ENCODE results near the gene NFE2L3.

Gene NFE2L3

DNA sequence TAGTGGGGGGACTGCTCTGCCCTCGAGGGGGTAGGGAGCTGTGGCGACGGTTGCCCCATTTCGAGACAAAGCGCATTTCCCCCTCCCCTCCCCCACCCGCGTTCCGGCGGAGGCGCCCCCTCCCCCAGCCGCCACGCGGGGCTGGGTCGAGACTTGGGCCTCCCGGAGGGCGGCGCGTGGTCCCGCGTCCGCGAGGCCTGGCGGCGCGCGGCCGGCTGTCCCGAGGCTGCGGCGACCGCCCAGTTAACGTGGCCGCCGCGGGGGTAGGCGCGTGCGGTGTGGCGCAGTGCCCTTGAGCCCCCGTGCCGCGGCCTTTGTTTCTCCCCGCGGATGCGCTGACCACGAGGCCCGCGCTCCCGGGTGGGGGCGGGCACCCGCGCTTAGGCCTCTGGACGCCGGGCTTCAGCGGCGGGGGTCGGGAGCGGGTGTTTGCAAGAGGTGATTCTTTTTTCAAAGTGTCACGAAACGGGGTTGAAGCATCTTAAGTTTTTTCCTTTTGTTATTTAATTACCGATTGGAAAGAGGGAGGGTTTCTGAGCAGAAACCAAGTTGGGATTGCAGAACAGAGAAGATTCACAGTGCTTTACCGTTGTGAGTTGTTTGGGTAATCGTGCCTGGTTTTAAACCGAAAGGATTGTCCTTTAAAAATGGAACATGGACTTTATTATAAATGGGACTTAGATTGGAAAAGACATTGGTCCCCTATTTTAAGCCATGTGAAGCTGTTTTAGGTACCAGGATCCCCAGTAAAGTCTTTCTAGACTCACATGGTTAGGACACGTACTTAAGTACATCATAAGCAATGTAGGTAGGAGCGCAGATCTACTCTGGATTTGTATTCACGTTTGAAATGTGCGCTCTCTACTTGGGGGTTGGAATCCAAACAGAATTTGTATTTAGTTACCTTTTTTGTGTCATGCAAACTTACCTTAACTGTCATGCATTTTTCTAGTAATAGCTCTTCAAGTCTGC is 50.3 kb downstream of the NFE2L3 start:
- peak; percentile 2; the same call in 2 of the 3 replicates for ATAC-seq
- TF ChIP-seq, protein P1, sequence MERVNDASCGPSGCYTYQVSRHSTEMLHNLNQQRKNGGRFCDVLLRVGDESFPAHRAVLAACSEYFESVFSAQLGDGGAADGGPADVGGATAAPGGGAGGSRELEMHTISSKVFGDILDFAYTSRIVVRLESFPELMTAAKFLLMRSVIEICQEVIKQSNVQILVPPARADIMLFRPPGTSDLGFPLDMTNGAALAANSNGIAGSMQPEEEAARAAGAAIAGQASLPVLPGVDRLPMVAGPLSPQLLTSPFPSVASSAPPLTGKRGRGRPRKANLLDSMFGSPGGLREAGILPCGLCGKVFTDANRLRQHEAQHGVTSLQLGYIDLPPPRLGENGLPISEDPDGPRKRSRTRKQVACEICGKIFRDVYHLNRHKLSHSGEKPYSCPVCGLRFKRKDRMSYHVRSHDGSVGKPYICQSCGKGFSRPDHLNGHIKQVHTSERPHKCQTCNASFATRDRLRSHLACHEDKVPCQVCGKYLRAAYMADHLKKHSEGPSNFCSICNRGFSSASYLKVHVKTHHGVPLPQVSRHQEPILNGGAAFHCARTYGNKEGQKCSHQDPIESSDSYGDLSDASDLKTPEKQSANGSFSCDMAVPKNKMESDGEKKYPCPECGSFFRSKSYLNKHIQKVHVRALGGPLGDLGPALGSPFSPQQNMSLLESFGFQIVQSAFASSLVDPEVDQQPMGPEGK (CRISPR knock-in tag; IDR thresholded peaks at IDR 0.05; ENCODE audit: borderline replicate concordance), result no peak; the same call in 1 of the 2 replicates
- TF ChIP-seq ESRRG (CRISPR knock-in tag; IDR thresholded peaks at IDR 0.05), result no peak
- TF ChIP-seq ISL1 (CRISPR knock-in tag; IDR thresholded peaks at IDR 0.05), result no peak
- no peak for TF ChIP-seq BACH2 (CRISPR knock-in tag; IDR thresholded peaks at IDR 0.05; ENCODE audit: borderline replicate concordance)
- no peak for TF ChIP-seq RARB (CRISPR knock-in tag; IDR thresholded peaks at IDR 0.05)
- TF ChIP-seq PPARA (CRISPR knock-in tag; IDR thresholded peaks at IDR 0.05; ENCODE audit: borderline replicate concordance), result no peak
- no peak for TF ChIP-seq TOX (CRISPR knock-in tag; IDR thresholded peaks at IDR 0.05; ENCODE audit: borderline replicate concordance)
- TF ChIP-seq TSHZ2 (CRISPR knock-in tag; IDR thresholded peaks at IDR 0.05), result no peak
- TF ChIP-seq, protein P2, sequence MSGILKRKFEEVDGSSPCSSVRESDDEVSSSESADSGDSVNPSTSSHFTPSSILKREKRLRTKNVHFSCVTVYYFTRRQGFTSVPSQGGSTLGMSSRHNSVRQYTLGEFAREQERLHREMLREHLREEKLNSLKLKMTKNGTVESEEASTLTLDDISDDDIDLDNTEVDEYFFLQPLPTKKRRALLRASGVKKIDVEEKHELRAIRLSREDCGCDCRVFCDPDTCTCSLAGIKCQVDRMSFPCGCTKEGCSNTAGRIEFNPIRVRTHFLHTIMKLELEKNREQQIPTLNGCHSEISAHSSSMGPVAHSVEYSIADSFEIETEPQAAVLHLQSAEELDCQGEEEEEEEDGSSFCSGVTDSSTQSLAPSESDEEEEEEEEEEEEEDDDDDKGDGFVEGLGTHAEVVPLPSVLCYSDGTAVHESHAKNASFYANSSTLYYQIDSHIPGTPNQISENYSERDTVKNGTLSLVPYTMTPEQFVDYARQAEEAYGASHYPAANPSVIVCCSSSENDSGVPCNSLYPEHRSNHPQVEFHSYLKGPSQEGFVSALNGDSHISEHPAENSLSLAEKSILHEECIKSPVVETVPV (CRISPR knock-in tag; IDR thresholded peaks at IDR 0.05), result no peak
- no peak for TF ChIP-seq POU6F1 (CRISPR knock-in tag; IDR thresholded peaks at IDR 0.05; ENCODE audit: borderline replicate concordance, low read depth)
- TF ChIP-seq GLIS3 (CRISPR knock-in tag; IDR thresholded peaks at IDR 0.05), result no peak
- TF ChIP-seq CSDC2 (CRISPR knock-in tag; IDR thresholded peaks at IDR 0.05), result no peak
- TF ChIP-seq ZC3H10 (CRISPR knock-in tag; IDR thresholded peaks at IDR 0.05), result no peak
- TF ChIP-seq SNAI2 (CRISPR knock-in tag; IDR thresholded peaks at IDR 0.05), result no peak
- TF ChIP-seq ZFP30 (CRISPR knock-in tag; IDR thresholded peaks at IDR 0.05), result no peak
- no peak for TF ChIP-seq ZNF8 (CRISPR knock-in tag; IDR thresholded peaks at IDR 0.05)
- TF ChIP-seq, protein P3, sequence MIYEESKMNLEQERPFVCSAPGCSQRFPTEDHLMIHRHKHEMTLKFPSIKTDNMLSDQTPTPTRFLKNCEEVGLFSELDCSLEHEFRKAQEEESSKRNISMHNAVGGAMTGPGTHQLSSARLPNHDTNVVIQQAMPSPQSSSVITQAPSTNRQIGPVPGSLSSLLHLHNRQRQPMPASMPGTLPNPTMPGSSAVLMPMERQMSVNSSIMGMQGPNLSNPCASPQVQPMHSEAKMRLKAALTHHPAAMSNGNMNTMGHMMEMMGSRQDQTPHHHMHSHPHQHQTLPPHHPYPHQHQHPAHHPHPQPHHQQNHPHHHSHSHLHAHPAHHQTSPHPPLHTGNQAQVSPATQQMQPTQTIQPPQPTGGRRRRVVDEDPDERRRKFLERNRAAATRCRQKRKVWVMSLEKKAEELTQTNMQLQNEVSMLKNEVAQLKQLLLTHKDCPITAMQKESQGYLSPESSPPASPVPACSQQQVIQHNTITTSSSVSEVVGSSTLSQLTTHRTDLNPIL (CRISPR knock-in tag; IDR thresholded peaks at IDR 0.05; ENCODE audit: low read depth), result no peak
- no peak for TF ChIP-seq ARNTL (CRISPR knock-in tag; IDR thresholded peaks at IDR 0.05; ENCODE audit: borderline replicate concordance, low read depth)

GRCh38 chr7:26203016-26203415 is 51.0 kb downstream of the NFE2L3 start:
- no peak for ATAC-seq
- TF ChIP-seq GLIS3 (CRISPR knock-in tag; IDR thresholded peaks at IDR 0.05) (no peak), CSDC2 (CRISPR knock-in tag; IDR thresholded peaks at IDR 0.05) (no peak), RARB (CRISPR knock-in tag; IDR thresholded peaks at IDR 0.05) (no peak), ESRRG (CRISPR knock-in tag; IDR thresholded peaks at IDR 0.05) (no peak), TSHZ2 (CRISPR knock-in tag; IDR thresholded peaks at IDR 0.05) (no peak), BACH2 (CRISPR knock-in tag; IDR thresholded peaks at IDR 0.05; ENCODE audit: borderline replicate concordance) (no peak), ZFP30 (CRISPR knock-in tag; IDR thresholded peaks at IDR 0.05) (no peak), ZNF8 (CRISPR knock-in tag; IDR thresholded peaks at IDR 0.05) (no peak), ISL1 (CRISPR knock-in tag; IDR thresholded peaks at IDR 0.05) (no peak), ZC3H10 (CRISPR knock-in tag; IDR thresholded peaks at IDR 0.05) (no peak), ZNF70 (CRISPR knock-in tag; IDR thresholded peaks at IDR 0.05) (no peak)
- TF ChIP-seq, protein P3 (CRISPR knock-in tag; IDR thresholded peaks at IDR 0.05; ENCODE audit: low read depth), result no peak

Measured in SK-N-SH treated with all-trans-retinoic acid at 6 μM for 48 hours (cell line).